ENCODE results near the gene ZNF709. TPM values are rescaled to one million over a fixed set of nuclear protein-coding genes. Genes with fewer than 3 reads are reported as not detected.
"Not testable (repeated sequence)": the region's sequence is repeated elsewhere in the genome, so short reads cannot be mapped to it uniquely, and the experiment has no call there.

ZNF709 gene
- total and polyA plus RNA-seq, 3 donors from 2014 or later = 8.1 to 21.7 (median 14.6) TPM

DNA sequence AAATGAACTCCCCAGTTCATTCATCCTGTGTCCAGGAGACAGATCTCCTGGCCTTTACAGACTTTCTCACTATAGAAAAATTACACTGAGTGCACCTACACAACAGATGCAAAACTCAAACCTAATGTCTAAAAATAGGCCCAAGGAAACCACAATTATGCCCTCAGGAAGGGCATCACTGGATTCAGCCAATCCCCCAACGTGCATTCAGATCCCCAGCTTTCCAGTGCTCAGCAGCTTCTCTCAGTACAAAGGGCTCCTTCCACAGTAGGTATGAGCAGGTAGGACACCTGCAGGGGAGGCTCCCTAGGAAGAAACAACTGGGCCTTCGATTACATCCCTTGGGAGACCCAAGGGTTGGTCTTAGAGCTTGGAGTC is 2.1 kb downstream of the ZNF709 start:
- intact Hi-C loops (cut with DNase I; ENCODE audit: low total_unique reads) = no loop called here
- Histone ChIP-seq H3K27me3 (no peaks in the 10 kb centered on the region), H3K9me3 (no peaks in the 10 kb centered on the region), H3K4me1 (peaks cover 6% of the 10 kb centered on the region), H3K36me3 (ENCODE audit: low read depth, missing control alignments) (no peaks in the 10 kb centered on the region), H3K27ac (no peak overlapping the region), H3K4me3 (no peak overlapping the region)
- DNase-seq = no peak
- no peak for TF ChIP-seq POLR2A (IDR thresholded peaks at IDR 0.05)
- TF ChIP-seq, protein P1, sequence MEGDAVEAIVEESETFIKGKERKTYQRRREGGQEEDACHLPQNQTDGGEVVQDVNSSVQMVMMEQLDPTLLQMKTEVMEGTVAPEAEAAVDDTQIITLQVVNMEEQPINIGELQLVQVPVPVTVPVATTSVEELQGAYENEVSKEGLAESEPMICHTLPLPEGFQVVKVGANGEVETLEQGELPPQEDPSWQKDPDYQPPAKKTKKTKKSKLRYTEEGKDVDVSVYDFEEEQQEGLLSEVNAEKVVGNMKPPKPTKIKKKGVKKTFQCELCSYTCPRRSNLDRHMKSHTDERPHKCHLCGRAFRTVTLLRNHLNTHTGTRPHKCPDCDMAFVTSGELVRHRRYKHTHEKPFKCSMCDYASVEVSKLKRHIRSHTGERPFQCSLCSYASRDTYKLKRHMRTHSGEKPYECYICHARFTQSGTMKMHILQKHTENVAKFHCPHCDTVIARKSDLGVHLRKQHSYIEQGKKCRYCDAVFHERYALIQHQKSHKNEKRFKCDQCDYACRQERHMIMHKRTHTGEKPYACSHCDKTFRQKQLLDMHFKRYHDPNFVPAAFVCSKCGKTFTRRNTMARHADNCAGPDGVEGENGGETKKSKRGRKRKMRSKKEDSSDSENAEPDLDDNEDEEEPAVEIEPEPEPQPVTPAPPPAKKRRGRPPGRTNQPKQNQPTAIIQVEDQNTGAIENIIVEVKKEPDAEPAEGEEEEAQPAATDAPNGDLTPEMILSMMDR (IDR thresholded peaks at IDR 0.05) = no peak
- WGBS, 2 donors = 77 to 78% methylated on average over 2 of the region's 2 CpGs

DNA sequence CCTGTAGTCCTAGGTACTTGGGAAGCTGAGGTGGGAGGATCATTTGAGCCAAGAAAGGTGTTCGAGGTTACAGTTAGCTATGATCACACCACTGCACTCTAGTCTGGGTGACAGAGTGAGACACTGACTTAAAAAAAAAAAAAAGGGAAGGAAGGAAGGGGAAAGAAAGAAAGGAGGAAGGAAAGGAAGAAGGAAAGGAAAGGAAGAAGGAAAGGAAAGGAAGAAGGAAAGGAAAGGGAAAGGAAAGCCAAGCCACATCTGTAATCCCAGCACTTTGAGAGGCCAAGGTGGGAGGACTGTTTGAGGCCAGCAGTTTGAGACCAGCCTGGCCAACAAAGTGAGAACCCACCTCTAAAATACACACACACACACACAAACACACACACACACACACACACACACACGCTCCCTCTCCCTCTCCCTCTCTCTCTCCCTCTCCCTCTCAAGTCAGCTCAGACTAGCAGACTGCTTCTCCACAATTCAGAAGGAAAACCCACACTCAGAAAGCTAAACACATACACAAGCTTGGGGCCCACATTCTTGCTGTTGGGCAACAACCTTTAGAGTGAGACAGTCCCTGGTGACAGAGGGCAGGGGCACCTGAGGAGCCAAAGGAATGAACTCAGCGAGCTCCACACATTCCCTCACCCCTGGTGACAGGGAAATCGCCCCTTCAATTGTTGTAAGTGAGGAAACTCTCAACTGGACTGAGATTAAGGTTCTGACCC is 2.7 kb downstream of the ZNF709 start:
- H3K4me3 ChIP-seq = no peak overlapping the region
- no peaks in the 10 kb centered on the region for H3K9me3 ChIP-seq
- intact Hi-C loops (cut with DNase I; ENCODE audit: low total_unique reads) = no loop called here
- no peak for DNase-seq
- no peaks in the 10 kb centered on the region for H3K36me3 ChIP-seq (ENCODE audit: low read depth, missing control alignments)
- TF ChIP-seq, protein P1 (IDR thresholded peaks at IDR 0.05) = no peak
- no peak for TF ChIP-seq POLR2A (IDR thresholded peaks at IDR 0.05)
- no peaks in the 10 kb centered on the region for H3K27me3 ChIP-seq
- 74 to 75% methylated on average over 4 of the region's 4 CpGs for WGBS, 2 donors
- H3K4me1 ChIP-seq = peaks cover 6% of the 10 kb centered on the region
- H3K27ac ChIP-seq = no peak overlapping the region

DNA sequence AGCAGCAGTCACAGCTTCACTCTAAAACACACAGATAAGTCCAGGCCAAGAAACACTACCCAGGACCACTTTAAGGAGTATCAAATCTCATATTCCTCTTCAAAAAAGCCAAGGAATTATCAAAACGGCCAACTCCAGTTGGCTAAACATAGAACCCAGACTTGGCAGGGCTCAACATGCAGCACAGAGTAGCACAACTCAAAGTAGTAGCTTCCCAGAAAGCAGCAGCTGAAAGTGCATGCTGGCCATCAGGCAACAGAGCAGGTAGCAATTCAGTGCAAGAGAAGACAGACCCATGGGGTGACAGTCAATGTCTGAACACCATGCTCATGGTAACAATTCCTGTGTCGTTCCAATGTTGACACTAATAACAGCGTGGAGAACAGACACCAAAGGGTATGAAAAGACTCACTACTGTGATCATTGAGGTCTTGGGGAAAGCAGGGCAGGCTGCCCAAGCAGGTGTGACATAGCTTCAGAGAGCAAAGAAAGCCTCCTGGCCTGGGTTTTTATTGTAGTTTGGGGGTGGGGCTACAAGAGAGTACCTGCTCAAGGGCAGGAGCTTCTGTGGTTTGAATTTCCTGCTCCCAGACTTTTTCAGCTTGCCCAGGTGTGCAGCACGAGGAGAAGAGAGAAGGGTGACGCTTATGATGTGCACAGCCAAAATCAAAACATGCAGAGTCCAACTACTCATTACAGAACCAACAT is 6.2 kb downstream of the ZNF709 start:
- DNase-seq = no peak
- WGBS, 2 donors = 74 to 80% methylated on average over 5 of the region's 5 CpGs
- H3K27me3 ChIP-seq = no peaks in the 10 kb centered on the region
- no peak overlapping the region for H3K4me3 ChIP-seq
- H3K27ac ChIP-seq = no peak overlapping the region
- no peaks in the 10 kb centered on the region for H3K36me3 ChIP-seq (ENCODE audit: low read depth, missing control alignments)
- intact Hi-C loops (cut with DNase I; ENCODE audit: low total_unique reads) = no loop called here
- no peaks in the 10 kb centered on the region for H3K4me1 ChIP-seq
- TF ChIP-seq, protein P1 (IDR thresholded peaks at IDR 0.05) = no peak
- TF ChIP-seq POLR2A (IDR thresholded peaks at IDR 0.05) = no peak
- H3K9me3 ChIP-seq = no peaks in the 10 kb centered on the region

DNA sequence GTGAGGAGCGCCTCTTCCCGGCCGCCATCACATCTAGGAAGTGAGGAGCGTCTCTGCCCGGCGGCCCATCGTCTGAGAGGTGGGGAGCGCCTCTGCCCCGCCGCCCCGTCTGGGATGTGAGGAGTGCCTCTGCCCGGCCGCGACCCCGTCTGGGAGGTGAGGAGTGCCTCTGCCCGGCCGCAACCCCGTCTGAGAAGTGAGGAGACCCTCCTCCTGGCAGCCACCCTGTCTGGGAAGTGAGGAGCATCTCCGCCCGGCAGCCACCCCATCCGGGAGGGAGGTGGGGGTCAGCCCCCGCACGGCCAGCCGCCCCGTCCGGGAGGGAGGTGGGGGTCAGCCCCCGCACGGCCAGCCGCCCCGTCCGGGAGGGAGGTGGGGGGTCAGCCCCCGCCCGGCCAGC is 17.0 kb downstream of the ZNF709 start:
- not testable (repeated sequence) for H3K4me3 ChIP-seq; H3K9me3 ChIP-seq; H3K27me3 ChIP-seq; DNase-seq; H3K36me3 ChIP-seq (ENCODE audit: low read depth, missing control alignments); H3K27ac ChIP-seq; H3K4me1 ChIP-seq
- WGBS, 2 donors = 89% methylated on average over 21 of the region's 33 CpGs; no CpG with 5 or more reads in 1 of the 2 donors
- intact Hi-C loops (cut with DNase I; ENCODE audit: low total_unique reads) = loop anchor here (5.0 kb wide), 1 partner anchor 690 kb away; no protein-coding TSS in a partner anchor

DNA sequence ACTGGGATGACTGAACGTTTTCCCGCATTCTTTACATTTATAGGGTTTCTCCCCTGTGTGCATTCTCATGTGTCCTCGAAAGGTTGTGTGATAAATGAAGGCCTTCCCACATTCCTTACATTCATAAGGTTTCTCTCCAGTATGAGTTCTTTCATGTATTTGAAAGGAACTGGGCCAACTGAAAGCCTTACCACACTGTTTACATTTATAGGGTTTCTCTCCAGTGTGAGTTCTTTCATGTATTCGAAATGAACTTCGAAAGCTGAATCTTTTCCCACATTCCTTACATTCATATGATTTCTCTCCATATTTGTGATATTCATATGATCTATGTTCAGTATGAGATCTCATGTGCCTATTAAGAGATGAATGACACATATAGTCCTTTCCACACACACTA is 19.4 kb downstream of the ZNF709 start:
- no peak overlapping the region for H3K4me3 ChIP-seq
- H3K27me3 ChIP-seq = no peaks in the 10 kb centered on the region
- intact Hi-C loops (cut with DNase I; ENCODE audit: low total_unique reads) = loop anchor here (5.0 kb wide), 1 partner anchor 688 kb away; no protein-coding TSS in a partner anchor
- WGBS, 2 donors = 86 to 94% methylated on average over 5 of the region's 5 CpGs
- H3K4me1 ChIP-seq = no peaks in the 10 kb centered on the region
- no peaks in the 10 kb centered on the region for H3K9me3 ChIP-seq
- no peak overlapping the region for H3K27ac ChIP-seq
- H3K36me3 ChIP-seq (ENCODE audit: low read depth, missing control alignments) = no peaks in the 10 kb centered on the region
- TF ChIP-seq, protein P1 (IDR thresholded peaks at IDR 0.05) = no peak
- DNase-seq = no peak

Data from testis (tissue), 3 donors.